Occipital lobe (tissue), 2 donors: ENCODE results near the gene GNPTG. TPM values are rescaled to one million over a fixed set of nuclear protein-coding genes. Genes with fewer than 3 reads are reported as not detected.
A peak's percentile ranks its signal among the peaks of the same experiment; 100 is the strongest.

ENCODE experiments used
- DNase-seq: peaks from one replicate; lab custom pipeline; 2025; lab: John Stamatoyannopoulos, UW
- total RNA-seq: library from RNA; depleted of rRNA; stranded (reverse); fragments of >200 nt; gene quantifications from one replicate; pipeline ENCODE4 v1.2.3, GENCODE V29; 2014

GNPTG gene
- total RNA-seq, 1 donor from 2014 or later: 15.0 TPM

DNA sequence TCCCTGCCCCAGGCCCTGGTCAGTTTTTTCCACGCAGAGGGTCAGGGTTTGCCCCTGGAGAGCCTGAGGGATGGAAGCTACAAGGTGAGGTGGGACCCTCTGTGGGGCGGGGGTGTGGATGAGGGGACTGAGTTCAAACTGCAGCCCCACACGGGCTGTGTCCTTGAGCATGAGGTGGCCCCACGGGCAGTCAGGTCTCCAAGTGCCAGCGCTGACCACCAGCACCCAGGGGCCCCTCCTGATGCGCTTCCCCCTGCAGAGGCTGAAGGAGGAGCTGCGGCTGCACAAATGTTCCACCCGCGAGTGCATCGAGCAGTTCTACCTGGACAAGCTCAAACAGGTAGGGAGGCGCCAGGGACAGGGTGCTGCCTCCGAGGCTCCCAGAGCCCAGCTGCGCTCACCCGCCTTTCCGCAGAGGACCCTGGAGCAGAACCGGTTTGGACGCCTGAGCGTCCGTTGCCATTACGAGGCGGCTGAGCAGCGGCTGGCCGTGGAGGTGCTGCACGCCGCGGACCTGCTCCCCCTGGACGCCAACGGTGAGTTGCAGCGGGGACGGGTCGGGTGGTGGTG, 4.4 kb upstream of the GNPTG start:
- no peak for DNase-seq

DNA sequence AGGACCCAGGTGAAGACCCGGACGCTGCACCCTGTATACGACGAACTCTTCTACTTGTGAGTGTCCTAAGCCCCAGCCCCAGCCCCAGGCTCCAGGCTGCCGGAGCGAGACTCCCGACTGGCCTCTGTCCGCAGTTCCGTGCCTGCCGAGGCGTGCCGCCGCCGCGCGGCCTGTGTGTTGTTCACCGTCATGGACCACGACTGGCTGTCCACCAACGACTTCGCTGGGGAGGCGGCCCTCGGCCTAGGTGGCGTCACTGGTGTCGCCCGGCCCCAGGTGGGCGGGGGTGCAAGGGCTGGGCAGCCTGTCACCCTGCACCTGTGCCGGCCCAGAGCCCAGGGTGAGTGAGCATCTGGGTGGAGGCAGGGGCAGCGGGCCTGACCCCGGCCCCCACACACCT, 3.8 kb upstream of the GNPTG start:
- DNase-seq: no peak

DNA sequence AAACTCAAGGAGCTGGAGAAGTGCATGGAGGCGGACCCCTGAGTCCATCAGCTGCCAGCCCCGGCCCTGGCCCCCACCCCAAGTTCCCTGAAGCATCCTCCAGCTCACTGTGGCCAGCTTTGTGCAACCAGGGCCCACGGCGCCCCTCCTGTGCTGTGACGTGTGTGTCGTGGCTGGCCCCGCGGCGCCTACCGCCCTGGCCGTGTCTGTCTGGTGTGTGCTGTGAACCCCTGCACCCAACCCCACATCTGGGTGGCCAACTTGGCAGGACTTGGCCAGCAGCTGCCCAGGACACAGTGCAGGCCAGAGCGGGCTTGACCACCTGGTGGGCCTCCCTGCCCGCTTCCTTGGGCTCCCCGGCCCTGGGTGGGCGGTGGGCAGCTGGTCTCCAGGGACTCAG, 3.3 kb upstream of the GNPTG start:
- no peak for DNase-seq

DNA sequence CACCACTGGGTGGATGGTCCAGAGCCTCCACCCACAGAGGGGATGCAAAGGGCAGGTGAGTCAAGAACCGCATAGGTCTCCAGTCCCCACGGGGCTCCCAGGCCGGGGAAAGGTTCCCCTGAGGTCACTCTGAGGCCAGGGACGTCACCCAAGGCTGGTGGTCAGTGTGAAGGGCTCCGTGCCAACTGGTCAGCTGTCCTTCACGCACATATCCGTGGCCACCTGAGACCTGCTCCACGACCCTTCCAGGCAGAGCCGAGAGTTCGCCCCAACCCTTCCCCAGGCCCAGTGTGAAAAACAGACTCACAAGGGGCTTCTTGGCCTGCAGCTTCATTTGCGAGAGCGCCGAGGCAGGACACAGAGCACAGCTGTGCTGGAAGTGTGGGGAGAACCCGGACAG, 2.8 kb upstream of the GNPTG start:
- DNase-seq: no peak

DNA sequence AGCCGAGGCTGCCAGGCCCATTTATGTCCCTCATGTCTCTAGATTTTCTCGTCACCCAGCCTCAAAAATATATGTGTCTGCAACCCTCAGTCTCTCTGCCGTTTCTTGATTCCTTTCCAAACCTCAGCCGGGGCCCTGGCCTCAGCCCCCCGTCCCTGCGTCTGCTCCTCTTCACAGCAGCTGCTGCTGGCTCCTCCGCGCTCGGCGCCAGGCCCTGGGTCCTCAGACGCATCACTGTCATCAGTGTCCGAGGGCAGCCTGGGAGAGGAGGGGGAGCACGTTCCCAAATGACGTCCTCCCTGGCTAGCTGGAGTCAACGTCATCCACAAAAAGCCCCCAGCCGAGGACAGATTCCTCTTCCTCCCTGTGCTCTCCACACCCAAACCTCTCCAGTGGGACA, 2.4 kb upstream of the GNPTG start:
- no peak for DNase-seq

DNA sequence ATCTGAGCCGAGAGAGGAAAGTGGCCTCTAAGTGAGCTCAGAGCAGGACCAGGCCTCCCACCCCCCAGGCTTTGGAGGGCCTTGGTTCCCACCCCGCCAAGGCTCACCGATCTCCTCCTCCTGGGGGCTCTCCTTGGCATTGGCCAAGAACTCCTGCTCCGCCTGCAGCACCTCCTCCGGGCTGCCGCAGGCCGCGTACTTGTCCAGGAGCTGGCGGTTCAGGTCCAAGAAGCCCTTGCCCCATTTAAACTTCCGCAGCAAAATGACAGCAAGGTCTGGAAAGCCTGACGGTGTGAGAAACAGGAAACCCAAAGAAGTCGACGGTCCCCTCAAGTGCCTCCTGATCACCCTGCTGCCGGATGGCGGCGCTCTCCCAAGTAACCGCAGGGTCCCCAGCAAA, 1.8 kb upstream of the GNPTG start:
- no peak for DNase-seq

DNA sequence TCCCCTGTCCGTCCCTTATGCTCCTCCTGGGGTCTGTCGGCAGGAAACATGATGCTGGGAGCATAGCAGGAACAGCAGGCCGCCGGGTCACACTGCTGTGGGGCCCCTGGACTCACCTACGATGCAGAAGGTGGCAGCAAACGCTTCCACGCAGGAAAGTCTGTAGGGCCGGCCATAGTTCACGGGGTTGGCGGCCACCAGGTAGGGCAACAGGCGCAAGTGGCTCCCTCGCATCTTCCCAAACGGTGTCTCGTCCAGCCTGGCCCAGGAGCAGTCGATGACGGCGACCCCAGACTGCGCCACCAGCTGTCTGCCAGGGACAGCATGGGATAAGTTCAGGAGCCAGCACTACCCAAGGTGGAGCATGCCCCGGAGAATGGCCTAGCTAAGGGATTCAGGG, 1.0 kb upstream of the GNPTG start:
- DNase-seq: no peak

DNA sequence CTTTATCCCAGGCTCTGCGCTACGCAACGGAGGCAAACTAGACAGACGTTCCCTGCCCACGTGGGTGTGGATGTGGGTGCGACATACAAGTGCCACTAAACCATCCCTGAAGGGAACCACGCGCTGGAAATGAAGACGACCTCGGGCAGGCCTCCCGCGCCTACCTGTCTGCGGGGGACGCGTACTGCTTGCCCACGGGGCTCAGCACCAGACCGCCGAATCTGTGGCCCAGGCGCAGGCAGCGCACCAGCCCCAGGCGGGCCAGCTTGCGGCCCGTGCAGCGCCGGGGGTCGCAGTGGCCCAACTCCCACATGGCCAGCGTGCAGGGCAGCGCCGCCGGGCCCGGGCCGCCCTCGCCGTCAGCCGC, 533 bp upstream of the GNPTG start:
- no peak for DNase-seq

DNA sequence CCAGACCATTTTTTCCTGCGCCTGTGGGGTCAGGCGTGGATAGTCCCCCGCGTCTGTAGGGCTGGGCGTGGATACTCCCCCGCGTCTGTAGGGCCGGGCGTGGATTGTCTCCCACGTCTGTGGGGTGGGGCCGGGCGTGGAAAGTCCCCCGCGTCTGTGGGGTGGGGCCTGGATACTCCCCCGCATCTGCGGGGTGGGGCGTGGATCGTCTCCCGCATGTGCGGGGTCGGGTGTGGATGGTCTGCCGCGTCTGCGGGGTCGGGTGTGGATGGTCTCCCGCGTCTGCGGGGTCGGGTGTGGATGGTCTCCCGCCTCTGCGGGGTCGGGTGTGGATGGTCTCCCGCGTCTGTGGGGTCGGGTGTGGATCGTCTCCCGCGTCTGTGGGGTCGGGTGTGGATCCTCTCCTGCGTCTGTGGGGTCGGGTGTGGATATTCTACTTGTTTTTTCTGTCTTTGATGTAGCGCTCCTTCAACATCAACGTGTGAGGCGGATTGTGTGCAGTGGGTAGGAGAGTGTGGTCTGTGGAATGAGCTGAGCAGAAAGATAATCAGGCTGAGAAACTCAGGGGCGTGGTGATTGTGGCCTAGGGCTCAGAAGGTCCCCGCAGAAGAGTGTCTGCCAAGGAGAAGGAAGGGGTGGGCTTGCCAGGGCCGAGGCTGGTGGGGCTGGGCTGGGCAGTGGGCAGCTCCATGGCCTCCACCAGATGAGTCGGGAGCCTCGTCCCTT, 3.2 kb downstream of the GNPTG start:
- no peak for DNase-seq

DNA sequence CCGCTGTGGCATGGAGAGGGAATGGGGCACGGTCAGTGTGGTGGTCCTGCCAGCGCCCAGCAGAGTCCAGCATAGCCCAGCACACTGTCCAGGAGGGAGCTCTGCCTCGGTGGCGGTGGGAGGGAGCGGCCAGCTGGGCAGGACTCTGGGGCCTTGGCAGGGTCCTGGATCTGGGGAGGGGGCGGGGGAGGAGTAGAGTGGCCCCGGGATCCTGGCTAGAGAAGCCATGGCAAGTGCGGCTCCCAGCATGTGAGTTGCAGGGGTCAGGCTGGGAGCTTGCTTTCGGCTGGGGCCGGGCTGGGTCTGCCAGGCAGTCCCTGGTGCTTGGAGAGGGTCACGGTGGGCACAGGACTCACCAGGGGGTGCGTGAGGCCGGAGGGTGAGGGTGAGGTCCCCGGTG, 3.9 kb downstream of the GNPTG start:
- no peak for DNase-seq

DNA sequence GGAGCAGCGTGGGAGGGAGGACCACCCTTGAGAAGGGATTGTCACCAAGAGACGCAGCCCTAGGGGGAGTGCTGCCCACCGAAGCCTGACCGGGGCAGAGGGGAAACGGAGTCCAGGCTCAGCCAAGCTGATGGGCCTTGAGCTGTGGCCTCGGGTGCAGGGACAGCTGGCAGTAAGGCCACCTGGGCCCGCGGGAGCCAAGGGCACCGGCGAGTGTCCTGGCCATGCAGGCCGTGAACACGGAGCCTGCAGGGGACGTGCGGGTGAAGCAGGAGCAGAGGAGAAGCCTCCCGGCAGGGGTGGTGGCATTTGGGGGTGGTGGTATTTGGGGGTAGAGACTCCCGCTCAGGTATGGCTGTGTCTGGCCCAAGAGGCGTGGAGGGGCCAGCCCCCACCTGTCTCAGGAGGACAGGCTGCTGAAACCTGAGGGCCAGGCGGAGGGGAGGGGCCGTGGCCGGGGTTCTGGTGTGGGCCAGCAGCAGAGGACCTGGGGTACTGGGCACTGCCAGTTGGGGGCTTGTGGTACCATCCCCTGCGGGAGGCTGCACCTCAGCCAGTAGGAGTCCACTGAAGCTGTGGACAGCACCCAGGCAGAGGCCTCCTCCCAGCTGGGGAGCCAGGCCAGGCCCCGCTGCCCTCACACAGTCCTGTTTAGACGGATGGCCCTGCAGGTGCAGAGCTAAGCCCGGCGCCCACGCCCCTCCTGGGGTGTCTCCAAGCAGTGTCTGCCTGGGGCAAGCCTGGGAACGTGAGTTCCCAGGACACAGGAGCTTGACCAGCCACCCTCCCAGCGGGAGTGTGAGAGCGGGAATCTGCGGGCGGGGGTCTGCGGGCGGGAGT, 4.5 kb downstream of the GNPTG start:
- no peak for DNase-seq

DNA sequence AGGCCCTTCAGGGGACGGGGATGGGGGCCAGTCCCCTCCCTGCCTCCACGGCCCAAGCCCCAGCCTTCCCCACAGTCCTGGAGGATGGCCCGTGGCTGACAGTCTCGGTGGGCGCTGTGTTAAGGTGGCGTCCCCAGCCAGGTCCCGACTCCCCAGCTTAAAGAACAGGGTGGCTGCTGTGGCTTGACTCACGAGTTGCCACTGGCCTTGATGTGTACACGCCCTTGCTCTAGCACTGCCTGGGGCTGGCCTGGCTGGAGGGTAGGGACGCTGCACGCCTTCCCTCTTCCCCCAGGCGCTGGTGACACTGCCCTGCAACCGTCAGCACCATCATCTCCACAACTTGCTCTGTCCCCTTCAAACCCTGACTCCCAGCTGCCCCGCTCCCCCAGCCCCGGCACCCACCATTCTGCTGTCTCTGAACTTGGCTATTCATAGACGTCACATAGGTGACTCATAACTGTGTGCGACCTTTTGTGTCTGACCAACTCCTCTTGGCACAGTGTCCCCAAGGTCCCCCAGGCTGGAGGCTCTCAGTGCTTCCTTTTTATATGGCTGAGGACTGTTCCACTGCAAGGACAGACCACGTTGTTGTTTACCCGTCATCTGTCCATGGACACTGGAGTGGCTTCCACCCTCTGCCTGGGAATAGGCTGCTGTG, 6.3 kb downstream of the GNPTG start:
- no peak for DNase-seq

DNA sequence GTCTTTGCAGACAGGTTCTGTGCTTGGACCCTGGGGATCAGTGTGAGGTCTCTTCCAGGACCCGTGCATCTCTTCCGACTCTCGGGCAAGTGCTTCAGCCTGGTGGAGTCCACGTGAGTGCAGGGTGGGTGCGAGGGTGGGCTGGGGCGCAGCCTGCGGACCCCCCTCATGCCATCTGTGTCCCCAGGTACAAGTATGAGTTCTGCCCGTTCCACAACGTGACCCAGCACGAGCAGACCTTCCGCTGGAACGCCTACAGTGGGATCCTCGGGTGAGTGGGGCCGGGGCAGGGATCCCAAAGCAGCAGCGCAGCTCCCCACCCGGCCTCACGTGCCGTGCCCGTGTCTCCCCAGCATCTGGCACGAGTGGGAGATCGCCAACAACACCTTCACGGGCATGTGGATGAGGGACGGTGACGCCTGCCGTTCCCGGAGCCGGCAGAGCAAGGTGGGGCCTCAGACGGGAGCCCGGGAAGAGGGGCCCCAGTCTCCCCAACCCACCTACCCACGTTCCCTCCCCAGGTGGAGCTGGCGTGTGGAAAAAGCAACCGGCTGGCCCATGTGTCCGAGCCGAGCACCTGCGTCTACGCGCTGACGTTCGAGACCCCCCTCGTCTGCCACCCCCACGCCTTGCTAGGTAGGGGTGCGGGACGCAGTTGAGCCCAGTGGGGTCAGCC, 10.1 kb downstream of the GNPTG start:
- DNase-seq: no peak

DNA sequence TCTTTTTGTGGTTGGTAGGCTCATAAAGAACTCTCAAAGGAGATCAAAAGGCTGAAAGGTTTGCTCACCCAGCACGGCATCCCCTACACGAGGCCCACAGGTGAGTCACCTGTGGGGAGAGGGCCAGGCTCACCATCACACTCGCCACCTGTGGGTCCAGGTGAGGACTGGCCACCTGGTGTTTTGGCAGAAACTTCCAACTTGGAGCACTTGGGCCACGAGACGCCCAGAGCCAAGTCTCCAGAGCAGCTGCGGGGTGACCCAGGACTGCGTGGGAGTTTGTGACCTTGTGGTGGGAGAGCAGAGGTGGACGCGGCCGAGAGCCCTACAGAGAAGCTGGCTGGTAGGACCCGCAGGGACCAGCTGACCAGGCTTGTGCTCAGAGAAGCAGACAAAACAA, 11.1 kb downstream of the GNPTG start:
- no peak for DNase-seq

DNA sequence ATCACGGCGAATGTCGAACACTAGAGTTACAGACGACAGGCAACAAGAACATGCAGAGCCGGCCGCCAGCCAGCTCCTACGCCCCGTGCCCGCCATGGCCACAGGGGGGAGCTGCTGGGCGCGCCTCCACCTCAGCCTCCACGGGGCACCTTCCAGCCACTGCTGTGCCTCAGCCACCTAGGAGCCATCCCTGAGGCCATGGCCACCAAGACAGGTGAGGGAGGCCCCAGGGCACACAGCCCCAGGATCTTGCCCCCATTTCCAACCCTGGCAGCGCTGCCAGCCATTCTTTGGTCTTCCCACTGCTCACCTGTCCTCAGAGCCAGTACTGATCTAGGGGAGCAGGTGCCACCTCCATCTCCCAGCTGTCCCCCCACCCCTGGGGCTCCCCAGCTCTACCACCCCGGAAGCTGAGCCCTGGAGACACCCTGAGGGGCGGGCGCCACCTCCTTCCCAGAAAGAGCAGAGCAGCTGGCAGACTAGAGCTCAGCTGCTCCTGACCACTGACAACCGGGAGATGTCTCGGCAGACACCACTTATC, 11.8 kb downstream of the GNPTG start:
- peak; percentile 43 for DNase-seq

DNA sequence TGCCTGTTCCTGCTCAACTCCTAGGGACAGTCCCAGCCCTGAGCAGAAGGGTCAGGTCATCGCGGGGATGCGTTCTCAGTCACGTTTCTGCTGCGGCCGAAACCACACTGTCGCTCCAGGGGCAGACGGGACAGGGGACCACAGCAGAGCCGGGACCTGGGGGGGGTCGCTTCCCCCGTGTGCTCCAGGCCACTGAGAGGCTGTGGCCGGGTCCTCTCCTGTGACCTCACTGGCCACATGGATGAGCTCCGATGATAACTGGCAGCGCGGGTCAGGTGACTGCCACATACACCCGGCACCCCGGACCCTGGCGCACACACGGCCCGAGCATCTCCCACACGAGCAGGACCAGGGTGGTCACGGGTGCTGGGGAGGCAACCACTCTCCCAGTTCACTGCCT, 12.8 kb downstream of the GNPTG start:
- DNase-seq: no peak

DNA sequence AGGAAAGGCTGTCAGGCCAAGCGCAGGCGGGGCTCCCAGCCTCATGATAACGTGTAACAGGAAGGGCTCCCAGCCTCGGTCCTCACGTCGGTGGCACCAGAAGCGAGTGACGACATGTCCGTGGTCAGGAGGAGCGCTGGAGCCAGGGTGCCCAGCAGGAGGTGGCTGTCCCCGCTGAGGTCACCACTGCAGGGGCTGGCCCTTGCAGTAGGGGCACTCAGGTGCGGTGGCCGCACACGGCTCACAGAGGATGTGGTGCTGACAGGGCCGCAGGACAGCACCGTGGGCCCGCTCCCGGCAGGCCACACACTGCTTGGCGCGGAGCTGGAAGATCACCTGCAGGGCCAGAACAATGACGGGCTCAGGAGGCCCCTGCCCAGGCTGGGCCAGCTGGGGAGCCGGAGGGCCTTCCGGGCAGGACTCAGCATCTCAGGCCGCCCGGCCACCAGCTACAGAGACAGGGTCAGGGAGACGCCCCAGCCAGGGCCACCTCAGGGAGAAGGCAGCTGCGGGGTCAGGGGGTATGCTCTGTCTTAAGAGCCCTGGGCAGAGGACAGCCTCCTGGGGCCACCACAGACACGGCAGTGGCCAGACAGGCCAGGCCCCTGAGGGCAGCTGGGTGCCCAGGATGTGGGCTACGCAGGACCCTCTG, 14.5 kb downstream of the GNPTG start:
- DNase-seq: no peak

DNA sequence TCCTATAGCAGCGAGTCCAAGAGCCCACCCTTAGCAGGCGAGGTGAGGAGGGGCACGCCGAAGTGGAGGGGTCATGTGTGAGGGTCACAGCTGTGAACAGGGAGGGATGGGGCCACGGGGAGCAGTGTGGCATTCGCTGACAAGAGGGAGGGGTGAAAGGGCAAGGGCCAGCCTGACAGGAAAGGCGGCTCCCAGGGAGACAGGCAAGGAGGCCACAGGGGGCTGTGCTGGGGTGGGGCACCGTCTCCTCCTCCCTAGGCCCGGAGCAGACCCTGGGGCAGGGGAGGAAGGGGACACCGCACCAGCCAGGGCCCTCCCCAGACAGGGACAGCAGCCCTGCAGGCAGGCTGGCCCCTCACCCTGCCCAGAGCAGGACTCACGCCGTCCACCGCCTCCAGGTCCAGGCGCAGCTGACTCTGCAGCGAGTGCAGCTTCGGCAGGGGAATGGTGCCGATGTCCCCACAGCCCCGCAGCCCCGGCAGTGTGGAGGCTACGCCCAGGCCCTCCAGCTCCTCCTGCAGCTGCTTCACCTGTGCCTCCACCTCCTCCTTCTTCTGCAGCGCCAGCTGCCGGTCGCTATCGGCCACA, 15.1 kb downstream of the GNPTG start:
- DNase-seq: no peak

DNA sequence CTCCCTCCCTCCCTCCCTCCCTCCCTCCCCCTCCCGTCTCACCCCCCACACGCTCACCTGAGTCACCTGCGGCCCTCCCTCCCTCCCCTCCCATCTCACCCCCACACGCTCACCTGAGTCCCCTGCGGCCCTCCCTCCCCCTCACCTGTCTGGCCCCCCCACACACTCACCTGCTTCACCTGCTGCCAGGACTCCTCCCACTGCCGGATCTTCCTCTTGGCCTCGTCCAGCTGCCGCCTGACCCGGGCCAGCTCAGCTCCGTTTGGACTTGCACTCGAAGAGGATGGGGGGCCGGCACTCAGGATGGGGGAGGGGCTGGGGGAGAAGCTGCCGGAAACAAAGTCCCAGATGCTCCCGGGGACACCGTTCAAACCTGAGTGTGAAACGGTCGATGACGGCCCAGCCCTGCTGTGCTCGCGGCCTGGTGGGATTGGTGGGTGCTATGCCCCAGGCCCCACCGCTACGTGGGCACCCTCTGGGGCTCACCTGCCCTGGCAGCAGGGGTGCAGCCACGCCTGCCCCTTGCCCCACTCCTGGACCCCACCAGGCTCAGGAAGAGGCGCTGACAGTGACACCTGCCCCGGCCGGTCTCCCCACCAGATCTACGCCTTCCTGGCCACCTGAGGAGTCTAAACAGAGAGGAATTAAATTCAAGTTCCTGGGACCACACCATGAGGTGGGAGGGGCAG, 15.9 kb downstream of the GNPTG start:
- DNase-seq: no peak
